A549 treated with AZD9567 at 1 μM for 4 hours (cell line): ENCODE measurements around the gene CCL23. TPM values are rescaled to one million over a fixed set of nuclear protein-coding genes. Genes with fewer than 3 reads are reported as not detected.

Experiments used
- total RNA-seq: library from RNA; stranded (reverse); fragments of 200-300 nt; extraction: Qiagen RNA extraction; gene quantifications from 5 replicates; pipeline ENCODE4 v1.2.3, GENCODE V29; 2022; ENCODE audit not compliant: insufficient read depth

CCL23 gene
- total RNA-seq = not detected in 5 replicates

GRCh38 chr17:36017799-36018198 is at the start of gene CCL23:
CCL23 (minus strand) TSS chr17:36017972; CDS start chr17:36017897, 75 bp downstream.

GRCh38 chr17:36063786-36064541 is 46.2 kb upstream of the CCL23 start, which contains the start of gene CCL18:
CCL18 (plus strand) TSS chr17:36064272; CDS start chr17:36064343, 71 bp downstream.

GRCh38 chr17:36001110-36001771 is 16.5 kb downstream of the CCL23 start, which contains the start of gene CCL15:
CCL15 (minus strand) TSS chr17:36001553; CDS start chr17:36001492, 61 bp downstream.

GRCh38 chr17:35986643-35987042 is 31.1 kb downstream of the CCL23 start, which contains the start of gene CCL14:
CCL14 (minus strand) TSS chr17:35986729; CDS start chr17:35986649, 80 bp downstream.

GRCh38 chr17:35981246-35981645 is 36.5 kb downstream of the CCL23 start, which contains the start of gene CCL16:
CCL16 (minus strand) TSS chr17:35981497; CDS start chr17:35981420, 77 bp downstream.

Other genes starting within 250 kb of the CCL23 start
- gene MMP28, start 222.3 kb downstream of the CCL23 start, total RNA-seq = 3.4 to 8.2 TPM (median 6.4 TPM) in 5 replicates
- 210 to 224 TPM (median 222 TPM) in 5 replicates for gene TAF15, start 208.5 kb downstream of the CCL23 start, total RNA-seq
- gene HEATR9, start 149.1 kb downstream of the CCL23 start, total RNA-seq = not detected in 5 replicates
- 0.88 to 5.0 TPM (median 1.3 TPM) in 5 replicates for gene CCL5, start 137.6 kb downstream of the CCL23 start, total RNA-seq
- gene RDM1, start 87.2 kb downstream of the CCL23 start, total RNA-seq = 1.9 to 4.7 TPM (median 2.9 TPM) in 5 replicates
- gene LYZL6, start 74.3 kb downstream of the CCL23 start, total RNA-seq = not detected in 5 replicates
- not detected in 5 replicates for gene CCL16, start 36.5 kb downstream of the CCL23 start, total RNA-seq
- gene CCL14, start 31.2 kb downstream of the CCL23 start, total RNA-seq = not detected in 5 replicates
- gene CCL15, start 16.4 kb downstream of the CCL23 start, total RNA-seq = 0.07 to 0.10 TPM in 2 of 5 replicates, not detected in the others
- gene CCL18, start 46.3 kb upstream of the CCL23 start, total RNA-seq = not detected in 5 replicates
- gene CCL3, start 72.2 kb upstream of the CCL23 start, total RNA-seq = not detected in 5 replicates
- gene CCL4, start 85.9 kb upstream of the CCL23 start, total RNA-seq = not detected in 5 replicates
- gene TBC1D3B, start 158.7 kb upstream of the CCL23 start, total RNA-seq = 3.5 to 4.6 TPM (median 3.8 TPM) in 4 of 5 replicates, not detected in the other
- gene CCL3L1, start 178.8 kb upstream of the CCL23 start, total RNA-seq = not detected in 5 replicates
- gene CCL4L2, start 193.1 kb upstream of the CCL23 start, total RNA-seq = not detected in 5 replicates
- gene TBC1D3I, start 246.6 kb upstream of the CCL23 start, total RNA-seq = 0.10 to 0.60 TPM (median 0.27 TPM) in 4 of 5 replicates, not detected in the other